Neural progenitor cell (in vitro differentiated cells): ENCODE measurements around the gene RAD51AP1.
"Not testable (repeated sequence)": the region's sequence is repeated elsewhere in the genome, so short reads cannot be mapped to it uniquely, and the experiment has no call there.

Experiments used
- EZH2phosphoT487 ChIP-seq: fragments of 200-600 bp; sonication (generic); IDR thresholded peaks from 2 replicates; pipeline ENCODE4 v1.6.1; 2017; ENCODE audit warnings: antibody characterized with exemption
- TF ChIP-seq, protein P1 (sequence below): fragments of 200-600 bp; sonication (generic); IDR thresholded peaks from 2 replicates; pipeline ENCODE4 v1.5.1; 2017; ENCODE audit warnings: antibody characterized with exemption, mild to moderate bottlenecking

DNA sequence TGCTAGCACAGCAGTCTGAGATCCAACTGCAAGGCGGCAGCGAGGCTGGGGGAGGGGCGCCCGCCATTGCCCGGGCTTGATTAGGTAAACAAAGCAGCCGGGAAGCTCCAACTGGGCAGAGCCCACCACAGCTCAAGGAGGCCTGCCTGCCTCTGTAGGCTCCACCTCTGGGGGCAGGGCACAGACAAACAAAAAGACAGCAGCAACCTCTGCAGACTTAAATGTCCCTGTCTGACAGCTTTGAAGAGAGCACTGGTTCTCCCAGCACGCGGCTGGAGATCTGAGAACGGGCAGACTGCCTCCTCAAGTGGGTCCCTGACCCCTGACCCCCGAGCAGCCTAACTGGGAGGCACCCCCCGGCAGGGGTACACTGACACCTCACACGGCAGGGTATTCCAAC, 29.4 kb upstream of the RAD51AP1 start:
- TF ChIP-seq EZH2phosphoT487, result not testable (repeated sequence)
- TF ChIP-seq, protein P1, sequence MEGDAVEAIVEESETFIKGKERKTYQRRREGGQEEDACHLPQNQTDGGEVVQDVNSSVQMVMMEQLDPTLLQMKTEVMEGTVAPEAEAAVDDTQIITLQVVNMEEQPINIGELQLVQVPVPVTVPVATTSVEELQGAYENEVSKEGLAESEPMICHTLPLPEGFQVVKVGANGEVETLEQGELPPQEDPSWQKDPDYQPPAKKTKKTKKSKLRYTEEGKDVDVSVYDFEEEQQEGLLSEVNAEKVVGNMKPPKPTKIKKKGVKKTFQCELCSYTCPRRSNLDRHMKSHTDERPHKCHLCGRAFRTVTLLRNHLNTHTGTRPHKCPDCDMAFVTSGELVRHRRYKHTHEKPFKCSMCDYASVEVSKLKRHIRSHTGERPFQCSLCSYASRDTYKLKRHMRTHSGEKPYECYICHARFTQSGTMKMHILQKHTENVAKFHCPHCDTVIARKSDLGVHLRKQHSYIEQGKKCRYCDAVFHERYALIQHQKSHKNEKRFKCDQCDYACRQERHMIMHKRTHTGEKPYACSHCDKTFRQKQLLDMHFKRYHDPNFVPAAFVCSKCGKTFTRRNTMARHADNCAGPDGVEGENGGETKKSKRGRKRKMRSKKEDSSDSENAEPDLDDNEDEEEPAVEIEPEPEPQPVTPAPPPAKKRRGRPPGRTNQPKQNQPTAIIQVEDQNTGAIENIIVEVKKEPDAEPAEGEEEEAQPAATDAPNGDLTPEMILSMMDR, result not testable (repeated sequence)
